ENCODE measurements around the gene NEXMIF.
"Not testable (repeated sequence)": the region's sequence is repeated elsewhere in the genome, so short reads cannot be mapped to it uniquely, and the experiment has no call there.

The NEXMIF gene

GRCh38 chrX:74925225-74926088 is at the start of gene NEXMIF:
NEXMIF (minus strand) TSS chrX:74925452.
- no peak for DNase-seq (ENCODE audit: low read depth)

DNA sequence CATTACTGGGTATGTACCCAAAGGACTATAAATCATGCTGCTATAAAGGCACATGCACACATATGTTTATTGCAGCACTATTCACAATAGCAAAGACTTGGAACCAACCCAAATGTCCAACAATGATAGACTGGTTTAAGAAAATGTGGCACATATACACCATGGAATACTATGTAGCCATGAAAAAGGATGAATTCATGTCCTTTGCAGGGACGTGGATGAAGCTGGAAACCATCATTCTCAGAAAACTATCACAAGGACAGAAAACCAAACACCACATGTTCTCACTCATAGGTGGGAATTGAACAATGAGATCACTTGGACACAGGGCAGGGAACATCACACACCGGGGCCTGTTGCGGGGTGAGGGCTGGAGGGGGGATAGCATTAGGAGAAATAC is 36.7 kb upstream of the NEXMIF start:
- DNase-seq (ENCODE audit: low read depth), result not testable (repeated sequence)

DNA sequence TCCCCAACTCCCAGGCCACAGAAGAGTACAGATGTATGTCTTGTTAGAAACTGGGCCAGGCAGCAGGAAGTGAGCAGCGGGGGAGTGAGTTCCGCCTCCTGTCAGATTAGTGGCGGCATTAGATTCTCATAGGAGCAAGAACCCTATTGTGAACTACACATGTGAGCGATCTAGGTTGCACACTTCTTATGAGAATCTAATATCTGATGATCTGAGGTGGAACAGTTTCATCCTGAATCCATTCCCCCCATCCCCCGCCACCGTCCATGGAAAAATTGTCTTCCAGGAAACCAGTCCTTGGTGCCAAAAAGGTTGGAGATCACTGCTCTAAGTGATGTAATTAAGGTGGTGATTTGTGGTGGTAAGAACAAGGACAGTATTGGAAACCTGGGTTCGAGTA is 24.5 kb upstream of the NEXMIF start:
- DNase-seq (ENCODE audit: low read depth), result no peak

DNA sequence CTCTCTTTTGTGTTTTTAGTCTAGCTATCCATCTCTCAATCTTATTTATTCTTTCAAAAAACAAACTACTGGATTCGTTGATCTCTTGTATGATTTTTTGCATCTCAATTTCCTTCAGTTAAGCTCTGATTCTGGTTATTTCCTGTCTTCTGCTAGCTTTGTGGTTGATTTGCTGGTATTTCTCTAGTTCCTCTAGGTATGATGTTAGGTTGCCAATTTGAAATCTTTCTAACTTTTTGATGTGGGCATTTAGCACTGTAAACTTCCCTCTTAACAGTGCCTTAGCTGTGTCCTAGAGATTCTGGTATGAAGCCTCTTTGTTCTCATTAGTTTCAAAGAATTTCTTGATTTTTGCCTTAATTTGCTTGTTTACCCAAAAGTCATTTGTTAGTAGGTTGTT is 15.2 kb upstream of the NEXMIF start:
- DNase-seq (ENCODE audit: low read depth), result no peak

DNA sequence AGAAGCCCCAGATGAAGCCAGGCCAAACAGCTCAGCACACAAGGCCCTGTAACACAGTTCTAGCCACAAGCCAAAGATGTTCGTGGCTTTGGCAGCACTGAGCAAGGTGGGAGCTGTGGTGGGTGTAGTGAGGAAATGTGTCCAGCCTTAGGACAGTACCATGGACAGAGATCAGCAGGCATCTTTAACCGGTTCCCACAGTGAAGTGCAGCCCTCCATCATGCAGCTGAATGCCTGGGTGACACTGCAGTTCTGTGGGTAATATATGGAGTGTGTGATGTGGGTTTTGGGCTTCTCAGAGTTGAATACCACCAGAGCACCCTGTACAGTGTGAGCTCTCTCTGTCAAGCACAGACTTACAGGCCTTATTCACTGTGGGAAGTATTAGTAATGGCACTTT is 6.0 kb upstream of the NEXMIF start:
- DNase-seq (ENCODE audit: low read depth), result no peak

- DNase-seq (ENCODE audit: low read depth), result no peak
These were observed 615 bp downstream of the NEXMIF start for GRCh38 chrX:74924449-74925224.

DNA sequence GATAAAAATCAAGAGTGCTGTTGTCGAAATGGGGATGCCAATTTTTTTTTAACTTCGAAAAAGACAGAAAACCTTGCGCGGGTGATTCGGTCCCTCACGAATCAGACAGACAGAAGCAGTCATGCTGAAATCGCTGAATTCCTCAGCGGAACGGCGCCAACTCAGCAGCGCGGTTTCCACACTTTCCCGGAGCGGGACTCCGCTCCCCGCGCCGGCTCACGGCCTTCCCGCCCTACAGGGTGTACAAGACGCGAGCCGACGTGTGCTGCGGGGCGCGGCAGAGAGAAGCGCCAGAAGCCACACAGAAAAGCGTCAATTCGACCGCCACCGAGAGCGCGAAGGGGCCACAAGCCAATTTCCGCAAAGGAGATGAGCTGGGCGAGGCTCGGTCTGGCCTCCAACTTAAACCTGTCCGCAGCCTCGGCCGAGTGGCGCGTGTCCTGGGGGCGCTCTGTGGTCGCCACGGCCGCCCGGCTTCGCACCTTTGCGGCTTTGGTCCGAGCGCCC is 1.3 kb downstream of the NEXMIF start:
- DNase-seq (ENCODE audit: low read depth), result no peak

DNA sequence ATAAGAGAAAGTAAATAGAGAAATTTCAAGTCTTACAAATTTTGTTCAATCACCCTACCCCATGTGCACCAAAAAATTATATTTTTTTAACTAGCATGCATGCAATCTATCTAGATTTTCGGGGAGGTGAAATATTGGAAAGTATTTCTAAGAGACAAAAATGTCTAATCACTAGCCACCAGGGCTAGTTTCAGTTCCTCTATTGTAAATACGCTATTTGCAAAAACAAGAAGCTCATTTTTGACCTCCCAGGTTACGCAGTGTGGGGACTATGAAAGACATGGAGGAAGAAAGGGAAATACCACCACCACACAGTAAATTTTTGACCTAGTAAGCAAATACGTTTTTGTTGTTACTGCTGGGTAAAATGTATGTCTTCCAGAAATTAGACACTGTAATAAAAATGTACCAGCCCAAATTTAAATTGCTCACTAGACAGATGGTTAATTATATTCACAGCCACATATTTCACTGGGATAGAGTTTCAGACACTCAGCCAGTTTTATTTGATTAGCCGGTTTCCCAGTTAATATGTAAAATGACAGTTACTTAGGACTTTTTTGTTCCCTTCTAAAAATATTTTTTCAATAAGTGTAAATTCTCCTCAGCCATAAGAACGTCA is 2.2 kb downstream of the NEXMIF start:
- no peak for DNase-seq (ENCODE audit: low read depth)

- no peak for DNase-seq (ENCODE audit: low read depth)
These were observed 13.8 kb downstream of the NEXMIF start for GRCh38 chrX:74911494-74911893.

DNA sequence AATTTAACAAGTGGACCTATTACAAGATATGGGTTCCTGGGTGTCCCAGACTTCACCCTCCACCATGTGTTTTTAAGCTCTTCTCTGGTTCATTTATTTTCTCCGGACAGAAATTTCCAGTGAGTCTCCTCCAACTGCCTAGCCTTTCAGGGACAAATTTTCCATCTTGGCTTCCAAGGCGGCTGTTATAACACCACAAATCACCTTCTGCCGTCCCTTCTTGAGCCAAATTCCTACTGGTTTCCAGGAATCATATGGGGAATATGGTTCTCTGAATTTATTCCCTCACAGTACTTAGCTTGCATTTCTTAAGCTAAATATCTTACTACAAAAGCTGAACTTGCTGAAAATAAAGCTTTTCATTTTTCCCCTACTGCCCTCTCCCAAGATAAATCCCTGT is 18.8 kb downstream of the NEXMIF start:
- DNase-seq (ENCODE audit: low read depth), result no peak

GRCh38 chrX:74902806-74903205 is 22.4 kb downstream of the NEXMIF start:
- DNase-seq (ENCODE audit: low read depth), result no peak

GRCh38 chrX:74892561-74892960 is 32.7 kb downstream of the NEXMIF start:
- no peak for DNase-seq (ENCODE audit: low read depth)

DNA sequence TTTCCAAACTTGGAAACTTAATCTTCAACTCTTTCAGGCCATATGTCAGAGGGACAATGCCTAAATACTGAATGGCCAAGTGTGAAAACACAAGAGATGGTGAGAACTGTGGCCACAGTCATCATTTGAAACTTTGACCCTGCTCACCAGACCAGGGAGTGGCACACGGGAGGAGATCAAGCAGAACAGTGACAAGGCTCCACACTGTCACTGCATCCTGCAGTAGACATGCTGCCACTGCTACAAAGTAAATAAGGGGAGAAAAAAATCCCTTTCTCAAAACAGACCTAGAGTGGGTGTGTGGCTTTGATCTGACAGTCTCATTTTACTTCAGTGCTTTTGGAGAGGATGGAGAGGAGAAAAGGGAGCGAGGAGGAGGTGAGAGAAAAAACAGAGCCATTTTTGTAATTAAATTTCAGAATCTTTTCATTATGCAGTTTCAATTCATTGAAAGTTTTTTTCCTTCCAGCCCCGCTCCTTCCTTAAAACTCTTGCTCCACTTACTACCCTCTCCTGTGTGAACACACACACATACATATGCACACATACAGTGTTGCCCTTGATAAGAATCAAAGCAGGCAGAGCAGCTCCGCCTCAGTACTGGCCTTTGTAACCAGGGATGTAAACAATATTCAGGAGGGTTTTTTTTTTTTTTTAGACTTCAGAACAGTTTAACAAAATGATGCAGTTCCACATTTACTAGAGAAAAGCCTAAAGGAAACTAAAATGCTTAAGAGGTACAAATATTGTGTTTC is 34.4 kb downstream of the NEXMIF start:
- DNase-seq (ENCODE audit: low read depth), result no peak

GRCh38 chrX:74882383-74882782 is 42.9 kb downstream of the NEXMIF start:
- DNase-seq (ENCODE audit: low read depth), result not testable (repeated sequence)

GRCh38 chrX:74865725-74866124 is 59.5 kb downstream of the NEXMIF start:
- no peak for DNase-seq (ENCODE audit: low read depth)

- no peak for DNase-seq (ENCODE audit: low read depth)
These were observed 72.0 kb downstream of the NEXMIF start for GRCh38 chrX:74853255-74853654.

DNA sequence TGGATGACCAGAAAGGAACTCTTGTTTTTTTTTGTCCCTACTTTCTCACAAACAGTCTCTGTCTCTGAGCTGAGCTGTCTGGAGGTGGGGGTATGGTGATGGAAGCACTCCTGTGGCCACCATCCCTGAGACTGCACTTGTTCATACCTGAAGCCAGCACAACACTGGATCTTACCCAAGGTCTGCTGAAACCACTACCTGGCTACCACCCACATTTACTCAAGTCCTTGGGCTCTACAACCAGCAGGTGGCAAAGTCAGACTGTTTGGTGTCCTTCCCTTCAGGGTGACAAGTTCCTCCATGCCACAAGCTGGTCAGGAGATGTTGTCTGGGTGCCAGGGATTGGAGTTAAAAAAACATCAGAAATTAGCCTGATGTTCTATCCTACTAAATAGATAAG is 89.7 kb downstream of the NEXMIF start:
- no peak for DNase-seq (ENCODE audit: low read depth)

DNA sequence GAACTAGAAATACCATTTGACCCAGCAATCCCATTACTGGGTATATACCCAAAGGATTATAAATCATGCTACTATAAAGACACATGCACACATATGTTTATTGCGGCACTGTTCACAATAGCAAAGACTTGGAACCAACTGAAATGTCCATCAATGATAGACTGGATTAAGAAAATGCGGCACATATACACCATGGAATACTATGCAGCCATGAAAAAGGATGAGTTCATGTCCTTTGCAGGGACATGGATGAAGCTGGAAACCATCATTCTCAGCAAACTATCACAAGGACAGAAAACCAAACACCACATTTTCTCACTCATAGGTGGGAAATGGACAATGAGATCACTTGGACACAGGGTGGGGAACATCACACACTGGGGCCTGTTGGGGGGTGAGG is 105.5 kb downstream of the NEXMIF start:
- not testable (repeated sequence) for DNase-seq (ENCODE audit: low read depth)

DNA sequence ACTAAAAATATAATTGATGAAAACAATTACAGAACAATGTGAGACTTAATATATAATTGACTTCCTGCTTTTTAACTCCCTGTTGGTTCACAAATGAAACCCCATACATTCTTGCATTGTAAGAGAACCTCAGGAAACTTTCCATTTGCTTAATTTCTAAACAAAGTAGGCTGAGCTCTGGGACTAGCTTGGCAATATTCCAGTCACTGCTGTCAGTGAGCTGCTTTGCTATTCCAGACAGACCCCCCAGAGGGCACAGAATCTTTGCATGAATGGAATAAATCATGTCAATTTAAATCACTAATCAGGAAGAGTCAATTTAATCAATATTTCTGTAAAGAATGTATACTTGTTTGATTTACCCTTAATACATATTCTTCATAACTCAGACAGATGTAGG is 110.6 kb downstream of the NEXMIF start:
- no peak for DNase-seq (ENCODE audit: low read depth)

- DNase-seq (ENCODE audit: low read depth), result no peak
These were observed 120.7 kb downstream of the NEXMIF start for GRCh38 chrX:74804574-74804973.

GRCh38 chrX:74800062-74800461 is 125.2 kb downstream of the NEXMIF start:
- no peak for DNase-seq (ENCODE audit: low read depth)

DNA sequence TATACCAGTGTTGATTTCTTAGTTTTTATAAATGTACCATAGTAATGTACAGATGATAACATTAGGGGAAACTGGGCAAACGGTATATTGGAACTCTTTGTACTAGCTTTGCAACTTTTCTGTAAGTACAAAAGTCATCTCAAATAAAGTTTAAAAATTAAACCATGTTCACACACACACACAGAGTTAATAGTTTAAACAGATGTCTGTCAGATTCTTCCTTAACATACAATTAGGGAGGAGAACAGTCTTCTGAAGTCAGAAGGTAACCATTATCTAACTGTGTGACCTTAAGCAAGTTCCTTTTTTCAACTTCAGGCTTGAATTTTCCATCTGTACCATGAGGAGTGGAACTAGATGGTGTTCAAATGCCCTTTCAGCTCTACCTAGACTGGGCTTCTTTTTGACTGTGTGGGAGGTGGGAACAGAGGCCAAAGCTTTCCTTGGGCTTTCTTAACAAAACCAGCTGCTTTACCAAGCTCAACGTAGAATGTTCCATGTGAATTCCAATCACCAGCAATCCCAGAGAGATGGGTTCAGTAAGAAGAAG is 127.8 kb downstream of the NEXMIF start:
- DNase-seq (ENCODE audit: low read depth), result no peak
